K562 (cell line): ENCODE results near the gene MTPN. TPM values are rescaled to one million over a fixed set of nuclear protein-coding genes. Genes with fewer than 3 reads are reported as not detected.
A peak's percentile ranks its signal among the peaks of the same experiment; 100 is the strongest.

Experiments
- ATAC-seq: fragments of 200-7000 bp; cut with Tn5 transposase; 3 replicates; pipeline ENCODE4 v1.9.1; 2020; ENCODE audit warnings: moderate library complexity
- BruUV-seq: library from RNA; stranded (reverse); fragments of 400-500 nt; replicated peaks from 2 replicates; lab custom pipeline; 2021; lab: Mats Ljungman, UMichigan
- CTCF ChIA-PET: fragments of 300-600 bp; formaldehyde crosslinking; extraction: SDS; loops from one replicate; lab custom pipeline; 2021; ENCODE audit warnings: low intra/inter-chr PET ratio; lab: Yijun Ruan, JAX
- POLR2A ChIA-PET: fragments of 300-600, 350-650 bp; sonication (Branson Sonifier 250); formaldehyde crosslinking; extraction: SDS; loops from one replicate; lab custom pipeline; 2021; ENCODE audit warnings: antibody characterized with exemption, inconsistent platforms; lab: Yijun Ruan, JAX
- DNase-seq, 4 experiments: peaks; one replicate each; pipeline versions ENCODE4 v3.0.0 to v3.0.0-alpha.2; 2011 to 2018; ENCODE audit warnings: low spot score in 3 of 4, mixed read lengths in 3 of 4; ENCODE audit errors: extremely low read depth in 1 of 4
- FAIRE-seq: peaks from 2 replicates; lab custom pipeline; 2011; peaks lifted over from hg19 to GRCh38; lab: Jason Lieb, UNC
- H2AFZ ChIP-seq: 2 replicates; pipeline ENCODE4 v1.6.0; 2011; ENCODE audit warnings: low read depth, low read length, control low read depth, inconsistent platforms
- H3K27ac ChIP-seq: fragments of 200-600 bp; 3 replicates; pipeline ENCODE4 v1.8.0; 2011; ENCODE audit warnings: low read depth, mild to moderate bottlenecking, control low read depth, inconsistent platforms, low read length, moderate library complexity, mixed read lengths; ENCODE audit errors: extremely low read depth
- H3K27me3 ChIP-seq, 2 experiments: fragments of 300-600 bp in 1 of 2; 2 replicates in 1 of 2; 3 replicates in 1 of 2; pipeline versions ENCODE4 v1.6.0 to v1.8.0; 2011; ENCODE audit warnings: inconsistent platforms in 2 of 2, low read length in 2 of 2, mild to moderate bottlenecking in 1 of 2, mixed read lengths in 1 of 2, moderate library complexity in 1 of 2; ENCODE audit not compliant: control insufficient read depth in 2 of 2, insufficient read depth in 2 of 2
- H3K36me3 ChIP-seq: fragments of 300-600 bp; 3 replicates; pipeline ENCODE4 v1.8.0; 2011; ENCODE audit warnings: mild to moderate bottlenecking, low read length, inconsistent platforms; ENCODE audit not compliant: control insufficient read depth, insufficient read depth
- H3K4me1 ChIP-seq, 2 experiments: fragments of 200-600 bp in 1 of 2; replicated peaks in 1 of 2; 2 replicates in 1 of 2; 3 replicates in 1 of 2; pipeline versions ENCODE4 v1.5.1 to v1.8.0; 2011; ENCODE audit warnings: inconsistent platforms in 2 of 2, low read length in 2 of 2, mild to moderate bottlenecking in 1 of 2, mixed read lengths in 1 of 2, moderate library complexity in 1 of 2; ENCODE audit not compliant: control insufficient read depth in 2 of 2, insufficient read depth in 2 of 2
- H3K4me2 ChIP-seq: 2 replicates; pipeline ENCODE4 v1.6.1; 2011; ENCODE audit warnings: low read length, control low read depth, inconsistent platforms, mixed read lengths; ENCODE audit not compliant: insufficient read depth
- H3K4me3 ChIP-seq: fragments of 200-600 bp; sonication (generic), shearing (Covaris generic); 2 replicates; pipeline ENCODE4 v1.5.1; 2016; ENCODE audit warnings: control low read depth, inconsistent platforms
- H3K79me2 ChIP-seq: fragments of 200-600 bp; 3 replicates; pipeline ENCODE4 v1.8.0; 2011; ENCODE audit warnings: low read length, inconsistent platforms; ENCODE audit not compliant: control insufficient read depth, insufficient read depth
- H3K9ac ChIP-seq, 2 experiments: 2 replicates each; pipeline versions ENCODE4 v1.6.0 to v1.6.1; 2011; ENCODE audit warnings: low read depth in 2 of 2, low read length in 2 of 2, control low read depth in 1 of 2, inconsistent platforms in 1 of 2, mild to moderate bottlenecking in 1 of 2, mixed read lengths in 1 of 2; ENCODE audit not compliant: insufficient read depth in 1 of 2
- H3K9me1 ChIP-seq: one replicate; pipeline ENCODE4 v1.6.0; 2011; ENCODE audit warnings: inconsistent platforms, mild to moderate bottlenecking, low read length, moderate library complexity; ENCODE audit not compliant: control insufficient read depth, insufficient read depth
- H3K9me3 ChIP-seq: replicated peaks from 2 replicates; pipeline ENCODE4 v1.5.1; 2011; ENCODE audit warnings: low read depth, low read length, inconsistent platforms; ENCODE audit not compliant: control insufficient read depth, insufficient read depth
- H4K20me1 ChIP-seq: replicated peaks from 2 replicates; pipeline ENCODE4 v1.6.1; 2011; ENCODE audit warnings: low read length, inconsistent platforms, mixed read lengths; ENCODE audit not compliant: control insufficient read depth, insufficient read depth
- ARID1B ChIP-seq: fragments of 450-650 bp; IDR thresholded peaks from 2 replicates; pipeline ENCODE4 v1.6.1; 2016; ENCODE audit warnings: antibody characterized with exemption, mild to moderate bottlenecking, inconsistent platforms
- ARNT ChIP-seq, 2 experiments: fragments of 450-650 bp; IDR thresholded peaks; 2 replicates each; pipeline ENCODE4 v1.6.1; 2016; ENCODE audit warnings: mild to moderate bottlenecking in 1 of 2
- C11orf30 ChIP-seq: fragments of 450-650 bp; IDR thresholded peaks from 2 replicates; pipeline ENCODE4 v1.6.1; 2016; ENCODE audit warnings: low read depth, mild to moderate bottlenecking
- CBFA2T2 ChIP-seq: fragments of 450-650 bp; conservative IDR thresholded peaks from 2 replicates; pipeline ENCODE4 v1.6.1; 2017; ENCODE audit warnings: mild to moderate bottlenecking
- DPF2 ChIP-seq: fragments of 450-650 bp; IDR thresholded peaks from 2 replicates; pipeline ENCODE4 v1.6.1; 2016
- E2F1 ChIP-seq: sonication (generic); formaldehyde crosslinking; IDR thresholded peaks from 2 replicates; pipeline ENCODE4 v1.8.1; 2023; ENCODE audit warnings: mild to moderate bottlenecking, missing genetic modification reagents, moderate library complexity
- GATAD2B ChIP-seq: fragments of 450-650 bp; IDR thresholded peaks from 2 replicates; pipeline ENCODE4 v1.6.1; 2017; ENCODE audit warnings: mild to moderate bottlenecking, borderline replicate concordance
- HMBOX1 ChIP-seq: sonication (generic); IDR thresholded peaks from 2 replicates; pipeline ENCODE4 v1.6.1; 2016
- KLF16 ChIP-seq: IDR thresholded peaks from 2 replicates; pipeline ENCODE4 v1.6.1; 2016; ENCODE audit warnings: antibody characterized with exemption
- MIER1 ChIP-seq: fragments of 450-650 bp; IDR thresholded peaks from 2 replicates; pipeline ENCODE4 v1.6.1; 2016; ENCODE audit warnings: antibody characterized with exemption, mild to moderate bottlenecking, low read depth
- NCOR1 ChIP-seq: fragments of 450-650 bp; IDR thresholded peaks from 2 replicates; pipeline ENCODE4 v1.6.1; 2016; ENCODE audit warnings: mild to moderate bottlenecking, moderate library complexity
- PBX2 ChIP-seq, 2 experiments: IDR thresholded peaks in 1 of 2; conservative IDR thresholded peaks in 1 of 2; 2 replicates each; pipeline ENCODE4 v1.6.1; 2016; ENCODE audit warnings: low read depth in 2 of 2, mild to moderate bottlenecking in 1 of 2, missing compliant biosample characterization in 1 of 2, missing genetic modification characterization in 1 of 2, moderate library complexity in 1 of 2
- VEZF1 ChIP-seq: fragments of 200-800 bp; sonication (Bioruptor generic); IDR thresholded peaks from 2 replicates; pipeline ENCODE4 v1.6.1; 2017; ENCODE audit warnings: missing genetic modification characterization, missing compliant biosample characterization
- ZEB2 ChIP-seq: fragments of 450-650 bp; IDR thresholded peaks from 2 replicates; pipeline ENCODE4 v1.6.1; 2016
- ZFX ChIP-seq: sonication (generic); formaldehyde crosslinking; IDR thresholded peaks from 2 replicates; pipeline ENCODE4 v1.8.0; 2022; ENCODE audit warnings: mild to moderate bottlenecking, missing genetic modification reagents, moderate library complexity
- ZNF316 ChIP-seq: fragments of 450-650 bp; IDR thresholded peaks from 2 replicates; pipeline ENCODE4 v1.6.1; 2016
- ZNF717 ChIP-seq: fragments of 250-450 bp; sonication (Bioruptor Pico); IDR thresholded peaks from 2 replicates; pipeline ENCODE4 v1.5.0; 2021
- WGBS: fragments of 100-300 bp; shearing (Covaris generic); methylation state at CpG from one replicate; pipeline ENCODE4 v1.1.6; 2016; ENCODE audit warnings: low coverage, mixed read lengths; ENCODE audit not compliant: insufficient coverage; ENCODE audit errors: missing lambda C conversion rate; 5-methylcytosine and 5-hydroxymethylcytosine counted together
- in situ Hi-C: fragments of 300-500 bp; cut with MboI; formaldehyde crosslinking; loops from 4 replicates; pipeline ENCODE4 v1.15.0; 2018; ENCODE audit warnings: inconsistent platforms, mixed read lengths
- intact Hi-C: fragments of 100-400 bp; cut with micrococcal nuclease; formaldehyde crosslinking; loops from 2 replicates; pipeline ENCODE4 v1.14.2; 2022
- polyA plus RNA-seq, 8 experiments: library from polyadenylated mRNA; depleted of rRNA in 4 of 8; stranded (reverse) in 5 of 8; unstranded in 3 of 8; fragments of >200 nt; fragmentation: Nextera tagmentation in 2 of 8; fragmentation: Illumina TruSeq in 1 of 8; extraction: Ambion mirVana in 2 of 8; extraction: Trizol in 1 of 8; gene quantifications; 2 replicates each; pipeline versions ENCODE4 v1.2.1 to v1.2.3, GENCODE V29; 2011 to 2014; ENCODE audit warnings: inconsistent platforms in 1 of 8, missing spikeins in 1 of 8
- total RNA-seq, 7 experiments: library from RNA; depleted of rRNA in 6 of 7; stranded (reverse); fragments of >200 nt in 6 of 7; fragmentation: Illumina TruSeq in 2 of 7; extraction: Trizol in 2 of 7; gene quantifications; 2 replicates each; pipeline versions ENCODE4 v1.2.1 to v1.2.3, GENCODE V29; 2011 to 2021; ENCODE audit warnings: low replicate concordance in 1 of 7

MTPN gene
- total and polyA plus RNA-seq, 9 of the 15 experiments (the other 6 are each of a cell fraction or from before 2014, with no cell fraction given) = 68.5 to 261 (median 156) TPM

- Histone ChIP-seq H3K9me3 (no peaks in the 10 kb centered on the region), H3K4me2 (peak overlapping the region; percentile 3; the same call in 1 of the 2 replicates), H3K9ac (peak overlapping the region in 1 of 2 experiments; percentile 17; a peak in 2 of 4 replicates), H3K27me3 (no peaks in the 10 kb centered on the region), H3K9me1 (no peaks in the 10 kb centered on the region), H3K4me1 (peaks cover 34 to 80% of the 10 kb centered on the region in 2 experiments), H3K36me3 (peaks cover 29% of the 10 kb centered on the region), H3K4me3 (no peak overlapping the region), H4K20me1 (no peaks in the 10 kb centered on the region), H2AFZ (no peak overlapping the region), H3K27ac (peak overlapping the region; percentile 34), H3K79me2 (peaks cover 94% of the 10 kb centered on the region)
- in situ Hi-C loops (no loop called here), intact Hi-C loops (no loop called here)
- FAIRE-seq (no peak), ATAC-seq (no peak), DNase-seq (no peak)
- CTCF ChIA-PET = no interaction called here
- 16% methylated on average over 2 of the region's 2 CpGs for WGBS
- POLR2A ChIA-PET = interaction anchor here (1.5 kb wide), 1 partner anchor 9 kb away, joined by 4 read pairs; no protein-coding TSS in a partner anchor
- BruUV-seq = no TSS peak
- TF ChIP-seq DPF2 (peak; percentile 87), ZEB2 (peak; percentile 92), GATAD2B (peak; percentile 77; the same call in 1 of the 2 replicates), ZNF316 (peak; percentile 90), CBFA2T2 (peak; percentile 74), ARNT (IDR thresholded peaks at IDR 0.05) (0 out of 4 replicates have a peak, but pooled peaks of 1 of the 2 experiments have one; percentile 35), HMBOX1 (0 out of 2 replicates have a peak, but pooled peaks have one; percentile 28), E2F1 (CRISPR knock-in tag) (no peak), MIER1 (no peak), NCOR1 (peak; percentile 77; the same call in 1 of the 2 replicates), VEZF1 (CRISPR knock-in tag) (peak; percentile 14; the same call in 1 of the 2 replicates), ARID1B (peak; percentile 88), ZFX (CRISPR knock-in tag) (no peak), KLF16 (0 out of 2 replicates have a peak, but pooled peaks have one; percentile 14), ZNF717 (no peak), PBX2 (CRISPR knock-in tag; IDR thresholded peaks at IDR 0.05; ENCODE audit: low read depth) (no peak), PBX2 (tag; conservative IDR thresholded peaks at IDR 0.05; ENCODE audit: low read depth) (peak; percentile 81), C11orf30 (peak; percentile 71)
These were observed 40.5 kb downstream of the MTPN start for GRCh38 chr7:135936497-135937217.
